SK-N-MC (cell line): ENCODE measurements around the gene CCDC51.

Experiments used
- DNase-seq: peaks from one replicate; pipeline ENCODE4 v3.0.0-alpha.2; 2011; ENCODE audit warnings: low read depth, low spot score
- H3K27ac ChIP-seq: fragments of 200-600 bp; sonication (generic); 2 replicates; pipeline ENCODE4 v1.5.1; 2016; ENCODE audit warnings: mixed run types
- H3K36me3 ChIP-seq: fragments of 200-600 bp; sonication (generic); 2 replicates; pipeline ENCODE4 v1.6.1; 2017; ENCODE audit warnings: antibody characterized with exemption, low read length, mixed read lengths; ENCODE audit not compliant: insufficient read depth
- H3K4me3 ChIP-seq: fragments of 200-600 bp; sonication (generic); 2 replicates; pipeline ENCODE4 v1.5.1; 2016
- H3K9ac ChIP-seq: fragments of 200-600 bp; sonication (generic); 2 replicates; pipeline ENCODE4 v1.8.0; 2017; ENCODE audit warnings: mixed run types, mixed read lengths; ENCODE audit not compliant: insufficient read length
- H3K9me3 ChIP-seq: fragments of 200-600 bp; sonication (generic); 2 replicates; pipeline ENCODE4 v1.6.1; 2017; ENCODE audit warnings: low read depth, mild to moderate bottlenecking, antibody characterized with exemption, low read length, moderate library complexity, mixed read lengths
- EZH2 ChIP-seq: fragments of 200-600 bp; sonication (generic); IDR thresholded peaks from one replicate; pipeline ENCODE4 v1.6.1; 2017; ENCODE audit warnings: antibody characterized with exemption
- FOXP2 ChIP-seq: optimal IDR thresholded peaks from 2 replicates; pipeline ENCODE3; 2011; ENCODE audit warnings: mild to moderate bottlenecking, moderate library complexity; ENCODE audit not compliant: insufficient read depth; ENCODE audit errors: extremely low read length, control extremely low read depth
- POLR2AphosphoS5 ChIP-seq: IDR thresholded peaks from 2 replicates; pipeline ENCODE4 v1.6.1; 2012; ENCODE audit warnings: mild to moderate bottlenecking, low read depth, low read length, borderline replicate concordance

Gene CCDC51

DNA sequence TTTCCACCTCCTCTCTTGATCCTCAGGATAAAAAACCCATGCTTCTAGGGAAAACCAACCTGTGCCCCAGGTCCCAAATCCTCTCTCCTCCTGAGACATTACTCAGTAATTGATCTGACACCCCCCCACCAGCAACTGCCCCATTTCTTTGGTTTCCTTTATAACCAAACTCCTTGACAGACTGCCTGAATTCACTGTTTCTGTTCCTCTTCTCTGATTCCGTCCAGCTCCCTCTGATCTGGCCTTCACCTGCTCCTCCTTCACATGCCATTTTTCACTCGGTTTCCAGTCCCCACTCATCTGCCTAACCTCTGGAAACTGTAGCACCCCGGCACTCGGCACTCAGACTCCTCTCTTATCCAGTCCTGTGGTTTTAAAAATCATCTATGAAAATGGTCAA, 2.1 kb downstream of the CCDC51 start:
- Histone ChIP-seq H3K9ac (no peak overlapping the region), H3K9me3 (no peaks in the 10 kb centered on the region), H3K27ac (no peak overlapping the region), H3K36me3 (peaks cover 5% of the 10 kb centered on the region; the same call in 1 of the 2 replicates), H3K4me3 (no peak overlapping the region)
- no peak for DNase-seq
- TF ChIP-seq POLR2AphosphoS5 (no peak), FOXP2 (no peak), EZH2 (no peak)

DNA sequence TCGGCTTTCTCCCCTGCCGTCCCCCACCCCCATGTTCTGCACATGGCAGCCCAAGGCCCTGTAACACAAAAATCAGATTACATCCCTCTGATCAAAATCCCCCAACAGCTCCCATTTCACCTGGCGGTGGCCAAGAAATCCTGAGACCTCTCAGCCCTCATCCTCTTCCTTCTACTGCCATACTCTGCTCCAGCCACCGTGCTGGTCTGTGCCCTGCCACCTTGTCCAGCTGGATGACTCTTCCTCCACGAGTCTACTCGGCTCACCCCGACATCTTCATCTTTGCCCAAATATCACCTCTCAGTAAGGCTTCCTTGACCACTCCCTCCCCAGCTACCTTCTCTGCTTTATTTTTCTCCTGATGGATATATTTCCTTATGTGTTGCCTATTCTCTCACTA, 3.1 kb downstream of the CCDC51 start:
- no peak overlapping the region for H3K4me3 ChIP-seq
- H3K36me3 ChIP-seq, result peaks cover 2% of the 10 kb centered on the region; the same call in 1 of the 2 replicates
- TF ChIP-seq FOXP2 (no peak), EZH2 (no peak), POLR2AphosphoS5 (no peak)
- no peak for DNase-seq
- H3K9me3 ChIP-seq, result no peaks in the 10 kb centered on the region
- no peak overlapping the region for H3K9ac ChIP-seq
- H3K27ac ChIP-seq, result no peak overlapping the region

DNA sequence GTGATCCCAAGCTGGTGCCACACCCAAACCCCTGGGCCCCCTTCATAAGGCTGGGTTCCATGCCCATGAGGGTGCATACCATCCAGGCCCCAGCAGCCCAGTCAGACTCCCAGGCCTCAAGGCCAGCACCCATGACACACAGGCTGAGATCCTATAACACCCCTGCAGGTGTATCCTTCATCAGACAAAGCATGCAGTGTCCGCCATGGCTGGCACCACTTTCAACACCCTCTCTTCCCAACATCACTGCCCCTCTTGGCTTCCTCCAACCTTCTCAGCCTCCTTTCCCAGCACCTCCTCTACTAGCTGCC, 3.5 kb downstream of the CCDC51 start:
- Histone ChIP-seq H3K27ac (no peak overlapping the region), H3K36me3 (no peaks in the 10 kb centered on the region; the same call in 1 of the 2 replicates), H3K9me3 (no peaks in the 10 kb centered on the region), H3K4me3 (no peak overlapping the region), H3K9ac (no peak overlapping the region)
- TF ChIP-seq POLR2AphosphoS5 (no peak), EZH2 (no peak), FOXP2 (no peak)
- no peak for DNase-seq

DNA sequence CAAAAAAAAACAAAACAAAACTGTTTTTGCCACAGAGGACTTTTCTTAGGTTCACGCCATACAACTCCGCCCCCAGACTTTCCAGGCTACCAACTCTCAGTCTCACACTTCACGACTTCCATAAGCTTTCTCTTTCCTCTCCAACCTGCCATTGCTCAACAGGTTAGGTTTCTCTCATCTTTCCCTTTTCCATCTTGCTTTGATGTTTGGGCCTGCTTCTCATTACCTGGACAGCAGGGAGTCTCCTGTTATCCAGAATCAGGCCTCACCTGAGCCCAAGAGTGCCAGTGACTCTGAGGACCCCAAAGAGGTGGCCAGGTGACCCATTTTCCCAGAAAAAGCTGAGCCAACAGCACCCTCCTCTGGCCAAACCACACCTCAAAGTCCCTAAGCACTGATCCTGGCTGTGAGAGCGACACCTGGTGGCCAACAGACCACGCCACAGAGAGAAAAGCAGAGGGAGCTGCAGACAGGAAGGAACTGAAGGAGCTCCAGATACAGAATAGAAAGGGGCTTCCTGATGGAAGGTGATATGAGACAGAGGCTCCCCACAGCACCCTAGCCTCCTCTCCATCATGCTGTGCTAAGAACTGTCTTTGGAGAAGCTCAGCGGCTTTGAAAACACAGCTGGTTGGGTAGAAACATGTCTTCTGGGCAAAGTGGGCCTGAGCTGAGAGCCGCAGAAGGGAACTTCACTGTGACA, 4.0 kb downstream of the CCDC51 start:
- Histone ChIP-seq H3K36me3 (no peaks in the 10 kb centered on the region; the same call in 1 of the 2 replicates), H3K4me3 (no peak overlapping the region), H3K27ac (no peak overlapping the region), H3K9ac (no peak overlapping the region), H3K9me3 (no peaks in the 10 kb centered on the region)
- peak; percentile 39 for DNase-seq
- no peak for TF ChIP-seq EZH2
- no peak for TF ChIP-seq FOXP2
- TF ChIP-seq POLR2AphosphoS5, result no peak

DNA sequence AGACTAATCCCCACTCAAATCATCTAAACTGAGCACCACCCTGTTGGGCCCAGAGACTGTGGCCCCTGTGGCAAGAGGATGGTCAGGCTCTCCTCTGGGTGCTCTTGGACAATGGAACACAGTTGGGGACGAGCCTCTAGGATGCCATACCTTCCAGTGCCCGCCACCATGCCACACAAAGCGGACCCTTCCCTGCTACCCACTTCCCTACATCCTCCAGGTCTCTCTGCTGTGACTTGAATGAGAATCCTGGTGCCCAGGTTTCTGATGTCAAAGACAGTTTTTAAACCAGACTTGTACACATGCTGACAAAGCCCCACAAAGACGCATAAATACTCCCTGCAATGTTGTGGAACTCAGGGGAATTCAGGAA, 4.7 kb downstream of the CCDC51 start:
- Histone ChIP-seq H3K27ac (no peak overlapping the region), H3K9ac (no peak overlapping the region), H3K36me3 (no peaks in the 10 kb centered on the region; the same call in 1 of the 2 replicates), H3K4me3 (no peak overlapping the region), H3K9me3 (no peaks in the 10 kb centered on the region)
- DNase-seq, result no peak
- TF ChIP-seq POLR2AphosphoS5, result no peak
- TF ChIP-seq FOXP2, result no peak
- no peak for TF ChIP-seq EZH2

DNA sequence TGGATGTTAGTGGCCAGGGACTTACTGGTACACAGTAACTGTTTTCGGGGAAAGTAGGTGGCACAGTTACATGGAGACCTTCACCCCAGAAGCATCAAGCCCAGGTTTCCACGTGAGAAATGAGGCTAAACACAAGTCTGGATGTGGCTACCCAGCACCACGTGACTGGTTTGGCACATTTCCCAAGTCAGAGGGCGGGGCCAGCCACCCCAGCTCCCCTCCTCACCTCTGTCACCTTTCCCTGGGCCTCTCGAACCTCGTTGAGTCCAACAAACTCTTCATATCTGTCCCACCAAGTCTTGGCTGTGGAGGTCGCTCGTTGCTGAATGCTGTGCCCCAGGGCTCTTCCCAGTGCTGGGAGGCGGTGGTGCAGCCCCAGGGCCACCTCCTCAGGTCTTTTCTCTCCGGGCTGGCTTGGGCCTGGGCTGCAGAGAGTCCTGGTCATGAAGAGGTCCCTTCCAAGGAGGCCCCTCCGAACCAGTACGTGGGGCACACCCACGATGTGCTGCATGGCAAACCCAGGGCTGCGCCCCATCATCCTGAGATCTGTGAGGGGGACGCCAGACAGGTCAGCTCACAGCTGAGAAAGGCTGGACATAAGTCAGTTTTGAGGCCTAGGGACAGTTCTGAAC, 5.2 kb downstream of the CCDC51 start:
- Histone ChIP-seq H3K36me3 (no peaks in the 10 kb centered on the region; the same call in 1 of the 2 replicates), H3K9me3 (no peaks in the 10 kb centered on the region), H3K9ac (no peak overlapping the region), H3K27ac (no peak overlapping the region), H3K4me3 (no peak overlapping the region)
- DNase-seq, result no peak
- TF ChIP-seq POLR2AphosphoS5, result no peak
- no peak for TF ChIP-seq FOXP2
- no peak for TF ChIP-seq EZH2

DNA sequence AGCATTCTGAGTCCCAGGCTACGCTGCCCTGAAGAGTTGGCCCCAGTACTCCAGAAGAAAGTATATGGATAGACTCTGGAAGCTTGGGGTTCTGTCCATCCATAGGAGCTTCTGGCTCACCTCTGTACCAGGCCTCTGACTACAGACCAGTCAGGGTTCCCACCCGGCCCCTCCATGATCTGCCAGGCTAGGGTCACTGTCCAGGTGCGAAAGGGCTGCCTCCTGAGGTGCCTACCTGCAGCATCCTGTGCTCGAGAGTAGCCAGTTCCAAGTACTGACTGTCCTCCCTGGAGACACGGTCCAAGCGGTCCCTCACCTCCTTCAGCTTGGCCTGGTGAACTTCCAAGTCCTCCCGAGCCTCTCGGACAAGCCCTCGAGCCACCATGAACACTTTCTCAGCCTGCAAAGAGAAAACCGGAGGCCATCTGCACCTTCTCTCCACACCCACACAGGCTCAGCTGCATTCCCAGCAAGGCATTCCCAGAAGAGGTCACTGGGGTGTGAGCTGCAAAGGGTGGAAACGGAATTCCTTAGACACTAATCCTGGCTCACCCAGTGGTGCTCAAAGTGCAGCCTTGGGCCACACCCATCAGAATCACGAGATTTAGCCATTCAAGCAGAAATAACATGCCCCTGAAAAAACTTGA, 6.3 kb downstream of the CCDC51 start:
- no peak overlapping the region for H3K4me3 ChIP-seq
- no peak for DNase-seq
- no peak overlapping the region for H3K27ac ChIP-seq
- no peaks in the 10 kb centered on the region for H3K9me3 ChIP-seq
- H3K36me3 ChIP-seq, result no peaks in the 10 kb centered on the region; the same call in 1 of the 2 replicates
- H3K9ac ChIP-seq, result no peak overlapping the region
- TF ChIP-seq EZH2, result no peak
- no peak for TF ChIP-seq FOXP2
- TF ChIP-seq POLR2AphosphoS5, result no peak
